HCT116 (cell line): Measurements from ENCODE around the gene AGTR1. TPM values are rescaled to one million over a fixed set of nuclear protein-coding genes. Genes with fewer than 3 reads are reported as not detected.

Experiments used
- ATAC-seq: fragments of 200-7000 bp; cut with Tn5 transposase; 2 replicates; pipeline ENCODE4 v1.9.1; 2020; ENCODE audit warnings: mild to moderate bottlenecking, moderate library complexity
- Bru-seq: library from RNA; stranded (reverse); fragments of 400-500 nt; gene quantifications from one replicate; lab custom pipeline; 2021; lab: Mats Ljungman, UMichigan
- BruChase-seq, 2 experiments: library from RNA; stranded (reverse); fragments of 400-500 nt; gene quantifications; one replicate each; lab custom pipeline; 2021; lab: Mats Ljungman, UMichigan
- BruUV-seq: library from RNA; stranded (reverse); fragments of 400-500 nt; replicated peaks from 2 replicates; lab custom pipeline; 2021; lab: Mats Ljungman, UMichigan
- CTCF ChIA-PET: fragments of 300-600 bp; sonication (Branson Sonifier 250); formaldehyde crosslinking; loops from one replicate; lab custom pipeline; 2021; ENCODE audit warnings: antibody characterized with exemption; lab: Charles Lee
- POLR2A ChIA-PET: fragments of 300-600, 350-600 bp; sonication (Branson Sonifier 250); formaldehyde crosslinking; loops from one replicate; lab custom pipeline; 2021; ENCODE audit warnings: antibody characterized with exemption; lab: Charles Lee
- RAD21 ChIA-PET, 2 experiments: fragments of 300-600 bp; sonication (Branson Sonifier 250); formaldehyde crosslinking; loops; one replicate each; lab custom pipeline; 2023; ENCODE audit warnings: low total read pairs in 2 of 2; ENCODE audit not compliant: uncharacterized antibody in 2 of 2, unreplicated experiment in 2 of 2, low non-redundant PET in 1 of 2; lab: Charles Lee
- DNase-seq: peaks from one replicate; pipeline ENCODE4 v3.0.0-alpha.2; 2010; ENCODE audit warnings: low read depth, low spot score
- H2AFZ ChIP-seq: fragments of 200-600 bp; shearing (Covaris generic), sonication (generic); 2 replicates; pipeline ENCODE4 v1.6.1; 2017; ENCODE audit warnings: low read depth, mixed run types, mixed read lengths, antibody characterized with exemption, low read length; ENCODE audit not compliant: poor library complexity, severe bottlenecking
- H3K27ac ChIP-seq: 2 replicates; pipeline ENCODE4 v1.5.1; 2012; ENCODE audit warnings: low read depth, low read length
- H3K27me3 ChIP-seq: fragments of 200-600 bp; sonication (generic); 2 replicates; pipeline ENCODE4 v1.6.1; 2016; ENCODE audit warnings: mixed run types, low read length, mixed read lengths; ENCODE audit not compliant: insufficient read depth
- H3K36me3 ChIP-seq, 2 experiments: fragments of 200-500 bp in 1 of 2; fragments of 200-600 bp in 1 of 2; sonication (Bioruptor generic) in 1 of 2; sonication (generic) in 1 of 2; 2 replicates each; pipeline versions ENCODE4 v1.5.1 to v1.6.1; 2014 to 2016; ENCODE audit warnings: low read length in 2 of 2, inconsistent platforms in 1 of 2, mixed read lengths in 1 of 2, mixed run types in 1 of 2; ENCODE audit not compliant: insufficient read depth in 2 of 2, control insufficient read depth in 1 of 2
- H3K4me1 ChIP-seq, 2 experiments: fragments of 200-600 bp in 1 of 2; sonication (generic) in 1 of 2; 2 replicates each; pipeline versions ENCODE4 v1.5.1 to v1.6.1; 2012 to 2017; ENCODE audit warnings: low read length in 2 of 2, inconsistent platforms in 1 of 2, mild to moderate bottlenecking in 1 of 2, mixed read lengths in 1 of 2, mixed run types in 1 of 2, moderate library complexity in 1 of 2; ENCODE audit not compliant: insufficient read depth in 2 of 2, control insufficient read depth in 1 of 2
- H3K4me2 ChIP-seq: fragments of 200-600 bp; sonication (generic); 2 replicates; pipeline ENCODE4 v1.6.1; 2017; ENCODE audit warnings: mixed run types, low read length, mixed read lengths
- H3K4me3 ChIP-seq, 2 experiments: fragments of 200-600 bp in 1 of 2; sonication (generic) in 1 of 2; replicated peaks in 1 of 2; 2 replicates each; pipeline ENCODE4 v1.5.1; 2011 to 2016; ENCODE audit warnings: low read length in 2 of 2, control low read depth in 1 of 2, low read depth in 1 of 2, mild to moderate bottlenecking in 1 of 2, mixed read lengths in 1 of 2, mixed run types in 1 of 2
- H3K79me2 ChIP-seq: fragments of 200-600 bp; sonication (generic); 2 replicates; pipeline ENCODE4 v1.6.1; 2017; ENCODE audit warnings: mild to moderate bottlenecking, mixed run types, low read length, moderate library complexity, mixed read lengths; ENCODE audit not compliant: insufficient read depth
- H3K9ac ChIP-seq: fragments of 200-600 bp; sonication (generic); 2 replicates; pipeline ENCODE4 v1.6.1; 2016; ENCODE audit warnings: low read length, mixed read lengths
- H3K9me2 ChIP-seq: fragments of 200-600 bp; sonication (generic), shearing (Covaris generic); 2 replicates; pipeline ENCODE4 v1.6.1; 2017; ENCODE audit warnings: mixed run types, mild to moderate bottlenecking, moderate library complexity; ENCODE audit not compliant: insufficient read depth
- H3K9me3 ChIP-seq, 2 experiments: fragments of 200-500 bp in 1 of 2; fragments of 200-600 bp in 1 of 2; sonication (Bioruptor generic) in 1 of 2; sonication (generic) in 1 of 2; 2 replicates each; pipeline ENCODE4 v1.6.1; 2014 to 2017; ENCODE audit warnings: low read length in 2 of 2, mixed read lengths in 2 of 2, inconsistent platforms in 1 of 2, low read depth in 1 of 2, mild to moderate bottlenecking in 1 of 2, mixed run types in 1 of 2, moderate library complexity in 1 of 2; ENCODE audit not compliant: control insufficient read depth in 1 of 2, insufficient read depth in 1 of 2
- H4K20me1 ChIP-seq: fragments of 200-600 bp; sonication (generic), shearing (Covaris generic); 2 replicates; pipeline ENCODE4 v1.6.1; 2017; ENCODE audit warnings: mixed run types, mild to moderate bottlenecking, moderate library complexity; ENCODE audit not compliant: insufficient read depth
- CEBPB ChIP-seq: IDR thresholded peaks from 2 replicates; pipeline ENCODE4 v1.6.1; 2012; ENCODE audit warnings: low read depth
- FOSL1 ChIP-seq: IDR thresholded peaks from 2 replicates; pipeline ENCODE4 v1.6.1; 2012; ENCODE audit warnings: low read depth
- JUND ChIP-seq: IDR thresholded peaks from 2 replicates; pipeline ENCODE4 v1.6.1; 2012
- POLR2A ChIP-seq: IDR thresholded peaks from 2 replicates; pipeline ENCODE4 v1.7.0; 2011; ENCODE audit warnings: borderline replicate concordance; ENCODE audit not compliant: insufficient read depth, insufficient read length; ENCODE audit errors: extremely low read depth
- RAD21 ChIP-seq: IDR thresholded peaks from 2 replicates; pipeline ENCODE4 v1.6.1; 2012; ENCODE audit warnings: low read depth, mild to moderate bottlenecking
- intact Hi-C: fragments of 100-400 bp; cut with micrococcal nuclease; formaldehyde crosslinking; loops from 2 replicates; pipeline ENCODE4 v1.10.0; 2022
- long read RNA-seq: library from polyadenylated mRNA; unstranded; transcript quantifications from one replicate; pipeline ENCODE4 v2.0.0, GENCODE V29; 2021; ENCODE audit not compliant: unreplicated experiment
- polyA plus RNA-seq: library from polyadenylated mRNA; unstranded; fragments of >200 nt; gene quantifications from 2 replicates; pipeline ENCODE4 v1.2.1, GENCODE V29; 2012; ENCODE audit warnings: missing spikeins
- total RNA-seq: library from RNA; stranded (reverse); gene quantifications from one replicate; pipeline ENCODE4 v1.2.1, GENCODE V29; 2021; ENCODE audit not compliant: unreplicated experiment
- TF ChIP-seq, protein P1 (sequence below): IDR thresholded peaks from 2 replicates; pipeline ENCODE4 v1.6.1; 2012; ENCODE audit warnings: low read depth
- TF ChIP-seq, protein P2 (sequence below): IDR thresholded peaks from 2 replicates; pipeline ENCODE4 v1.6.1; 2011; ENCODE audit warnings: mild to moderate bottlenecking, low read length, moderate library complexity; ENCODE audit not compliant: insufficient replicate concordance; ENCODE audit errors: extremely low read depth
- TF ChIP-seq, protein P3 (sequence below): IDR thresholded peaks from 2 replicates; pipeline ENCODE4 v1.6.1; 2012

AGTR1 gene
- total RNA-seq (not detected), Bru-seq, nascent RNA (not detected), BruChase-seq, experiment 1, labeled RNA remaining after a 6-hour chase (not detected), BruChase-seq, experiment 2, labeled RNA remaining after a 2-hour chase (not detected)
- polyA plus RNA-seq, result not detected in 2 replicates
- long read RNA-seq, result 0 reads

DNA sequence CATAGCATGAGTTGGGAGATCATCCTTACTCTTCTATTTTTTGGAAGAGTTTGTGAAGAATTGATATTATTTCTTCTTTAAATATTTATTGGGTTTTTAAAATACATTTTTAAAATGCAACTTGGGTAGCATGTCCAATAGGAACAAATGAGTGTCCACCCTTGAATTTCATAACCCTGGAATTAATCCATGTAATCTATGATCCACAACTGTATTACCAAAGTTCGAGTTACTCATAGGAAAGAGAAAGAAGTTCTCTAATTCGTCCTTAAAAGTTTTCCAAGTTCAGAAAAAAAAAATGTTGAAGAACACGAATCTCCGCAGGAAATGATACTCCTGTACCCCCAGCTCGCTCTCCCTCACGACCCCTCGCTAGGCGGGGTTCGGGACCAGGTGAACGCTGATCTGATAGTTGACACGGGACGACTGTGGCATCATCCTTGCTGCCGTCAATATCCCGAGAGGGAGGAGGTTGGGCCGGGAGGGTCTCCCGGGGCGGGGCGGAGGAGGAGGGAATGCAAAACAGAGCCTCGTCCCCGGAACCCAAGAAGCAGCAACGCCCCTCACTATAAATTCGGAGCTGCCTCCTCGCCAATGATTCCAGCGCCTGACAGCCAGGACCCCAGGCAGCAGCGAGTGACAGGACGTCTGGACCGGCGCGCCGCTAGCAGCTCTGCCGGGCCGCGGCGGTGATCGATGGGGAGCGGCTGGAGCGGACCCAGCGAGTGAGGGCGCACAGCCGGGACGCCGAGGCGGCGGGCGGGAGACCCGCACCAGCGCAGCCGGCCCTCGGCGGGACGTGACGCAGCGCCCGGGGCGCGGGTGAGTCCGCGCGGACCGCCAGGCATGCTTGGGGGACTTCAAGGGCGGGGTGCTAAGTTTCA lies at the start of gene AGTR1:
AGTR1 (plus strand) TSS at position 598 of the 884 bp plus-strand sequence. CDS start 43,133 bp downstream, outside the sequence.
- Histone ChIP-seq H3K36me3 (no peaks in the 10 kb centered on the region), H3K4me2 (no peak within 1 kb of the TSS), H3K4me3 (no peak within 1 kb of the TSS), H3K9me3 (no peaks in the 10 kb centered on the region), H2AFZ (no peak within 1 kb of the TSS), H4K20me1 (no peaks in the 10 kb centered on the region), H3K9ac (no peak within 1 kb of the TSS), H3K27ac (no peak within 1 kb of the TSS), H3K4me1 (no peaks in the 10 kb centered on the region), H3K79me2 (no peaks in the 10 kb centered on the region)
- DNase-seq, result no peak
- intact Hi-C loops, result no loop called here
- CTCF ChIA-PET, result no interaction called here
- RAD21 ChIA-PET, result no interaction called here
- TF ChIP-seq, protein P1, sequence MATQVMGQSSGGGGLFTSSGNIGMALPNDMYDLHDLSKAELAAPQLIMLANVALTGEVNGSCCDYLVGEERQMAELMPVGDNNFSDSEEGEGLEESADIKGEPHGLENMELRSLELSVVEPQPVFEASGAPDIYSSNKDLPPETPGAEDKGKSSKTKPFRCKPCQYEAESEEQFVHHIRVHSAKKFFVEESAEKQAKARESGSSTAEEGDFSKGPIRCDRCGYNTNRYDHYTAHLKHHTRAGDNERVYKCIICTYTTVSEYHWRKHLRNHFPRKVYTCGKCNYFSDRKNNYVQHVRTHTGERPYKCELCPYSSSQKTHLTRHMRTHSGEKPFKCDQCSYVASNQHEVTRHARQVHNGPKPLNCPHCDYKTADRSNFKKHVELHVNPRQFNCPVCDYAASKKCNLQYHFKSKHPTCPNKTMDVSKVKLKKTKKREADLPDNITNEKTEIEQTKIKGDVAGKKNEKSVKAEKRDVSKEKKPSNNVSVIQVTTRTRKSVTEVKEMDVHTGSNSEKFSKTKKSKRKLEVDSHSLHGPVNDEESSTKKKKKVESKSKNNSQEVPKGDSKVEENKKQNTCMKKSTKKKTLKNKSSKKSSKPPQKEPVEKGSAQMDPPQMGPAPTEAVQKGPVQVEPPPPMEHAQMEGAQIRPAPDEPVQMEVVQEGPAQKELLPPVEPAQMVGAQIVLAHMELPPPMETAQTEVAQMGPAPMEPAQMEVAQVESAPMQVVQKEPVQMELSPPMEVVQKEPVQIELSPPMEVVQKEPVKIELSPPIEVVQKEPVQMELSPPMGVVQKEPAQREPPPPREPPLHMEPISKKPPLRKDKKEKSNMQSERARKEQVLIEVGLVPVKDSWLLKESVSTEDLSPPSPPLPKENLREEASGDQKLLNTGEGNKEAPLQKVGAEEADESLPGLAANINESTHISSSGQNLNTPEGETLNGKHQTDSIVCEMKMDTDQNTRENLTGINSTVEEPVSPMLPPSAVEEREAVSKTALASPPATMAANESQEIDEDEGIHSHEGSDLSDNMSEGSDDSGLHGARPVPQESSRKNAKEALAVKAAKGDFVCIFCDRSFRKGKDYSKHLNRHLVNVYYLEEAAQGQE, result no peak
- no peak for TF ChIP-seq JUND
- TF ChIP-seq CEBPB, result no peak
- no peak for TF ChIP-seq RAD21
- no peak for TF ChIP-seq POLR2A
- TF ChIP-seq, protein P2, sequence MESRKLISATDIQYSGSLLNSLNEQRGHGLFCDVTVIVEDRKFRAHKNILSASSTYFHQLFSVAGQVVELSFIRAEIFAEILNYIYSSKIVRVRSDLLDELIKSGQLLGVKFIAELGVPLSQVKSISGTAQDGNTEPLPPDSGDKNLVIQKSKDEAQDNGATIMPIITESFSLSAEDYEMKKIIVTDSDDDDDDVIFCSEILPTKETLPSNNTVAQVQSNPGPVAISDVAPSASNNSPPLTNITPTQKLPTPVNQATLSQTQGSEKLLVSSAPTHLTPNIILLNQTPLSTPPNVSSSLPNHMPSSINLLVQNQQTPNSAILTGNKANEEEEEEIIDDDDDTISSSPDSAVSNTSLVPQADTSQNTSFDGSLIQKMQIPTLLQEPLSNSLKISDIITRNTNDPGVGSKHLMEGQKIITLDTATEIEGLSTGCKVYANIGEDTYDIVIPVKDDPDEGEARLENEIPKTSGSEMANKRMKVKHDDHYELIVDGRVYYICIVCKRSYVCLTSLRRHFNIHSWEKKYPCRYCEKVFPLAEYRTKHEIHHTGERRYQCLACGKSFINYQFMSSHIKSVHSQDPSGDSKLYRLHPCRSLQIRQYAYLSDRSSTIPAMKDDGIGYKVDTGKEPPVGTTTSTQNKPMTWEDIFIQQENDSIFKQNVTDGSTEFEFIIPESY, result no peak
- TF ChIP-seq, protein P3, sequence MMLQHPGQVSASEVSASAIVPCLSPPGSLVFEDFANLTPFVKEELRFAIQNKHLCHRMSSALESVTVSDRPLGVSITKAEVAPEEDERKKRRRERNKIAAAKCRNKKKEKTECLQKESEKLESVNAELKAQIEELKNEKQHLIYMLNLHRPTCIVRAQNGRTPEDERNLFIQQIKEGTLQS, result no peak
- no peak for TF ChIP-seq FOSL1
- TF ChIP-seq, all 23 proteins: peak for 0
- BruUV-seq, result no TSS peak
- POLR2A ChIA-PET, result no interaction called here
- no peak for ATAC-seq
- Histone ChIP-seq H3K27me3 (no peaks in the 10 kb centered on the region), H3K9me2 (no peaks in the 10 kb centered on the region)
